ENCODE measurements around the gene HEATR1. TPM values are rescaled to one million over a fixed set of nuclear protein-coding genes. Genes with fewer than 3 reads are reported as not detected.
"Not testable (repeated sequence)": the region's sequence is repeated elsewhere in the genome, so short reads cannot be mapped to it uniquely, and the experiment has no call there.

The HEATR1 gene
- total RNA-seq, 1 experiment from 2014 or later = 40.8 TPM

GRCh38 chr1:236509647-236510401 is 94.5 kb downstream of the HEATR1 start:
- no peak for DNase-seq (ENCODE audit: low spot score)

DNA sequence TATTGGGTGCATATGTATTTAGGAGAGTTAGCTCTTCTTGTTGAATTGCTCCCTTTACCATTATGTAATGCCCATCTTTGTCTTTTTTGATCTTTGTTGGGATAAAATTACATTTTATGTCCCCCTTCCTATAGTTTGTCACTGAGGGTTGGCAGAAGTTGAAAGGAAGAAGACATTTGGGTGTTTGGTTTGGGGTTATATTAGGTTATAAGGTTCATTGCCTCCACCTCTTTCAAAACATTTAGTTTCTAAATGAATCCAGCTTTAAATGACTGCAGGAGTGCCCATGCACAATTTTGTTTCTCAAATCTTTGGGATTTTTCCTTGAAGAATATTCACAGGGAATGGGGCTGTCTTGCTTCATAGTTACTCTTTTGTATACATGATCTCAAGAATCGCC is 95.1 kb downstream of the HEATR1 start:
- DNase-seq (ENCODE audit: low spot score) = no peak

DNA sequence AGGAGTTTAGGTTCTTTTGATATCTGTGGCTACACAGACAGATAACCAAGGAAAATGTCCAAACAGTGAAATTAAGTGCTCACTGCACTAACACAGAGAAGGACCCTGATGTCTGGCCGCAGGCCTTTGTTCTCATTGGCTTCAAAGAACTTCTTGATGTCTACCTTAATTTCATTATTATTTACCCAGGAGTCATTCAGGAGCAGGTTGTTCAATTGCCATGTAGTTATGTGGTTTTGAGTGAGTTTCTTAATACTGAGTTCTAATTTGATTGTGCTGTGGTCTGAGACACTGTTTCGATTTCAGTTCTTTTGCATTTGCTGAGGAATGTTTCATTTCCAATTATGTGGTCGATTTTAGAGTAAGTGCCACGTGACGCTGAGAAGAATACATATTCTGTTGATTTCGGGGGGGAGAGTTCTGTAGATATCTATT is 95.7 kb downstream of the HEATR1 start:
- DNase-seq (ENCODE audit: low spot score) = no peak

DNA sequence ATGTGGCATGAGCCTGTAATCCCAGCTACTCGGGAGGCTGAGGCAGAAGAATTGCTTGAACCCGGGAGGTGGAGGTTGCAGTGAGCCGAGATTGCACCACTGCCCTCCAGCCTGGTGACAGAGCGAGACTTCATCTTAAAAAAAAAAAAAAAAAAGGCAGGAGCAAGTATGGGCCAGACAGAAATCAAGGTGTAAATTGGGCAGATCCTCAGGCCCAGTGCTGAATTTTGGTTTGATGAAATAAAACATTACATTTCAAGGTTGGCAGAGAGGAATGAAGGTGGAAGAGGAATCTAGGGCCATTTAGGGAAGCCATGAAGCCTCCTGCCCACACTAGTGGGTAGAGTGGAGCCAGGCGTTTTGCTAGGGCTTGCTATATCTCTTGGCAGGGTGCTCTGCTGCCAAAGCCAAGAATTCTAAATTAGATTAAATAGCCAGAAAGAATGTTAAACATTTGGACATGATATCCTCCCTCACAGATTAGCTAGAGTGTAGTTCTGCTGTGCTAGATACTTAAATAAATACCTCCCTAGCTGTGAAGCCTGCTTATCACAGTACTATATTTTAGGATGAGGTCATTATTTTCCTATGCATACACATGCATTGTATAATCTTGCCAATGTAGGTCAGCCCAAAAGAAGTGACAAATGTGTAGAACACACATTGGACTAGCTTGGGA is 97.2 kb downstream of the HEATR1 start:
- DNase-seq (ENCODE audit: low spot score) = peak; percentile 78

GRCh38 chr1:236504338-236504737 is 100.0 kb downstream of the HEATR1 start:
- not testable (repeated sequence) for DNase-seq (ENCODE audit: low spot score)

DNA sequence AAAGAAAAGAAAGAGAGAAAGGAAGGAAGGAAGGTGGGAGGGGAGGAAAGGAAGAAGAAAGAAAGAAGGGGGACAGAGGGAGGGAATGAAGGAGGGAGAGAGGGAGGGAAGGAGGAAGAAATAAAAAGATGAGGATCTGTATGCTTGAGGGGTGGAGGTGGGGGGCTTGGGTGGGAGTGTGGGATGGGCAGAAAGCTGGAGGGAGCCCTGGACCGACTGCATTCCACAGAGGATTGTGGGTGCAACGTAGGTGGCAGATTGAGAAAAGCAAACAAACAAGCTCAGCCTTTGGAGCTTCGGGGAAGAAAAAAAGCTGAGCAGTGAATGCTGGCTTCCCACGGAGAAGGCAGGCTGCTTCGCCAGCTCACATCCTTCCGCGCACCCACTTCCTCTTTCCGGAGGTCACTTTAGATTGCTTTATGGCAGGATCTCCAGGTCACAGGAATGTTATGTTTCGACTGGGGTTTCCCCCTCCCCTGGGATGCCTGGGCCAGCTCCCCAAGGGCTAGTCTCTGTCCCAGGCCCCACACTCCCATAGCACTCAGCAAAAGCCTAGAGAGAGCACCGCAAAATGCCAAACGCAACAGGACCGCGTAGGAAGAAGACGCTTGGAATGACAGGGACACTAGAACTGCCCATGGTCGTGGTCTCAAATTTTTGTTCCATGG is 101.2 kb downstream of the HEATR1 start:
- peak; percentile 96 for DNase-seq (ENCODE audit: low spot score)

- DNase-seq (ENCODE audit: low spot score) = peak; percentile 78
Observed at GRCh38 chr1:236502579-236502971, 101.7 kb downstream of the HEATR1 start.

- no peak for DNase-seq (ENCODE audit: low spot score)
Observed at GRCh38 chr1:236501093-236501492, 103.2 kb downstream of the HEATR1 start.

Other genes with a start within 250 kb of the HEATR1 start
- 0.53 TPM in 1 of 2 replicates, not detected in the other for gene EDARADD, start 210.2 kb downstream of the HEATR1 start, total RNA-seq (2014; rRNA removed; shearing (Covaris generic))
- gene LGALS8, start 80.5 kb downstream of the HEATR1 start, total RNA-seq (2014; rRNA removed; shearing (Covaris generic)) = 96.9 and 104 TPM in 2 replicates
- not detected in 2 replicates for gene ACTN2, start 82.0 kb upstream of the HEATR1 start, total RNA-seq (2014; rRNA removed; shearing (Covaris generic))
- gene MTR, start 190.8 kb upstream of the HEATR1 start, total RNA-seq (2014; rRNA removed; shearing (Covaris generic)) = 27.4 and 34.4 TPM in 2 replicates